GM10248 (cell line): ENCODE data around the gene CPSF4L.

Experiments used
- CTCF ChIA-PET: fragments of 300-600 bp; sonication (Branson Sonifier 250); formaldehyde crosslinking; extraction: SDS; loops from one replicate; lab custom pipeline; 2021; ENCODE audit warnings: antibody characterized with exemption; lab: Yijun Ruan, JAX
- POLR2A ChIA-PET: fragments of 350-650 bp; sonication (Branson Sonifier 250); formaldehyde crosslinking; extraction: SDS; loops from one replicate; lab custom pipeline; 2020; ENCODE audit warnings: antibody characterized with exemption; lab: Yijun Ruan, JAX
- DNase-seq: peaks from one replicate; pipeline ENCODE4 v3.0.0; 2012; ENCODE audit errors: extremely low spot score
- TF ChIP-seq, protein P1 (sequence below): IDR thresholded peaks from 2 replicates; pipeline ENCODE4 v1.5.1; 2012; ENCODE audit warnings: mild to moderate bottlenecking, low read depth; ENCODE audit errors: extremely low read depth, missing control alignments, control extremely low read depth

The CPSF4L gene

GRCh38 chr17:73290399-73291259 lies 28.9 kb upstream of the CPSF4L start:
- ChIA-PET CTCF (interaction anchor here (1.0 to 3.0 kb wide), 5 partner anchors 9 to 564 kb away, joined by 3 to 13 read pairs (median 3); partner anchors contain the start of gene CDC42EP4), POLR2A (no interaction called here)
- TF ChIP-seq, protein P1, sequence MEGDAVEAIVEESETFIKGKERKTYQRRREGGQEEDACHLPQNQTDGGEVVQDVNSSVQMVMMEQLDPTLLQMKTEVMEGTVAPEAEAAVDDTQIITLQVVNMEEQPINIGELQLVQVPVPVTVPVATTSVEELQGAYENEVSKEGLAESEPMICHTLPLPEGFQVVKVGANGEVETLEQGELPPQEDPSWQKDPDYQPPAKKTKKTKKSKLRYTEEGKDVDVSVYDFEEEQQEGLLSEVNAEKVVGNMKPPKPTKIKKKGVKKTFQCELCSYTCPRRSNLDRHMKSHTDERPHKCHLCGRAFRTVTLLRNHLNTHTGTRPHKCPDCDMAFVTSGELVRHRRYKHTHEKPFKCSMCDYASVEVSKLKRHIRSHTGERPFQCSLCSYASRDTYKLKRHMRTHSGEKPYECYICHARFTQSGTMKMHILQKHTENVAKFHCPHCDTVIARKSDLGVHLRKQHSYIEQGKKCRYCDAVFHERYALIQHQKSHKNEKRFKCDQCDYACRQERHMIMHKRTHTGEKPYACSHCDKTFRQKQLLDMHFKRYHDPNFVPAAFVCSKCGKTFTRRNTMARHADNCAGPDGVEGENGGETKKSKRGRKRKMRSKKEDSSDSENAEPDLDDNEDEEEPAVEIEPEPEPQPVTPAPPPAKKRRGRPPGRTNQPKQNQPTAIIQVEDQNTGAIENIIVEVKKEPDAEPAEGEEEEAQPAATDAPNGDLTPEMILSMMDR = no peak

GRCh38 chr17:73289549-73290254 lies 28.0 kb upstream of the CPSF4L start:
- ChIA-PET POLR2A (interaction anchor here (0.6 kb wide), 1 partner anchor 33 kb away, joined by 4 read pairs; no protein-coding TSS in a partner anchor), CTCF (interaction anchor here (3.0 kb wide), 1 partner anchor 22 kb away, joined by 13 read pairs; the partner anchor contains the start of gene CDC42EP4)
- TF ChIP-seq, protein P1 = no peak
- DNase-seq = no peak

More at GRCh38 chr17:73290399-73291259, 28.9 kb upstream of the CPSF4L start:
- DNase-seq = no peak

GRCh38 chr17:73288534-73289302 lies 27.0 kb upstream of the CPSF4L start:
- ChIA-PET POLR2A (no interaction called here), CTCF (interaction anchor here (1.3 kb wide), 1 partner anchor 15 kb away, joined by 3 read pairs; no protein-coding TSS in a partner anchor)
- DNase-seq = no peak
- TF ChIP-seq, protein P1 = no peak

DNA sequence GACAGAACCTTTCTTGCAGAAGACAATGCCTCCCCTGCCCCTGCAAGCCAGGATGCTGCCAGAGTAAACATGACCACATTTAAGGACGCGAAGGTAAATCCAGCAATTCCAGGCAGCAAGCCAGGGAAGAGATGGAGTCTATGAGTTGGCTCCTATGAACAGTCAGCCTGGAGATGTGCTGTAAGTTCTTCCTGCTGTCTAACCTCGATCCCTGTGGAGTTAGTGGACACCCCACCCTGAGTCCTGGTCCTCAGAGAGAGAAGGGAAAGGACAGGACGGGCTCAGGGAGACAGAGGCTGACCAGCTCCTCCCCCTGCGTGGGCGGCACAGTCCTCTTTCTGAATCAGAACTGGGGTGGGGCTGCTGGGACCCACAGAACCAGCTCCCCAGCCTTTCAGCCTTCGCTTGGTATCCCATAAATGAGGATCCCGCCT lies 25.2 kb upstream of the CPSF4L start:
- CTCF ChIA-PET = no interaction called here
- POLR2A ChIA-PET = interaction anchor here (0.6 kb wide), 1 partner anchor 13 kb away, joined by 3 read pairs; no protein-coding TSS in a partner anchor
- TF ChIP-seq, protein P1 = no peak
- no peak for DNase-seq

DNA sequence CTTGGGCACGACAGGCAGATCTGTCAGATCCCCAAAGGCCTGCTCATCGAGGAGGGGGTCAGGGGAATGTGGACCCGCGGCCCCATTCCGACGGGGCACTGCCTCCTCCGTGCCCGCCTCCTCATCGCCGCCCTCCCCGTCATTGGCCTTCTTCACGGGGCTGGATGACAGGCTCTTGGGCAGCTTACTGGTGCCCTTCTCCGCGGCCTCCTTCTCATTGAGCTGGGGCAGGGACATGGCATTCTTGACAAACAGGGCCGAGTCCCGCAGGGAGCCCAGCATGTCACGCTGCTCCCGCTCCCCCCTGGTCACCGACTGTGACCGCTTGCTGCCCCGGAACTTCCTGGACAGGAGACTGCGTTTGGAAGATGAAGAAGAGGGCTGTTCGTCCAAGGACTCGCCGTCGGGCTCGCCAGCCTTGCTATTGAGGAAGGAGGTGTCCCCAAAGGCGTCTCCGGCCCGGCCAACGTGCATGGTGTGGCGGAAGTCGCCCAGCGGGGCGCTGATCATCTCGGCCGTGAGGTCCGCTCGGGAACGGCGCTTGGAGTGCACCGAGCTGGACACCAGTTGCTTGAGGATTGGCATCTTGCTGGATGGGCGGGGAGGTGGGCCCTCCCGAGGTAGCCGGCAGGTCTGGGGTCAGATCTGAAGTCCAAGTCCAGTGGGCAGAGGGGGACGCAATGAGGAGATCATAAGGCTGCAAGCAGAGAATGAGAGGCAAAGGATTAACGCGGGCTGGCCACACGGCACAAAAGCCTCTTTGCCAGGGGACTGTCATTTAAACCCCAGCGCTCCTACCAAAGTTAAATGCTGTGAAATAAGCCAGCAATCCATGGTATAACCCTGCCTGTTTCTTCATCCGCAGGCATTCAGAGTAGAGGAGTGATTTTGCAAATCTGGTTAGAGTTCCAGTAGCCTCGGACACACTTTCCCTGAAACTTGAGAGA lies 24.5 kb upstream of the CPSF4L start:
- TF ChIP-seq, protein P1 = no peak
- ChIA-PET CTCF (no interaction called here), POLR2A (no interaction called here)
- DNase-seq = no peak
